MCF 10A (cell line): ENCODE results near the gene RNASEH1. TPM values are rescaled to one million over a fixed set of nuclear protein-coding genes. Genes with fewer than 3 reads are reported as not detected.
"Not testable (repeated sequence)": the region's sequence is repeated elsewhere in the genome, so short reads cannot be mapped to it uniquely, and the experiment has no call there.

ENCODE experiments used
- BruUV-seq: library from RNA; stranded (reverse); fragments of 400-500 nt; replicated peaks from 2 replicates; lab custom pipeline; 2021; lab: Mats Ljungman, UMichigan
- CTCF ChIA-PET: fragments of 300-600 bp; sonication (Branson Sonifier 250); formaldehyde crosslinking; extraction: SDS; loops from one replicate; lab custom pipeline; 2021; ENCODE audit warnings: antibody characterized with exemption, inconsistent platforms; lab: Yijun Ruan, JAX
- POLR2A ChIA-PET: fragments of 300-600, 350-650 bp; sonication (Branson Sonifier 250); formaldehyde crosslinking; extraction: SDS; loops from one replicate; lab custom pipeline; 2020; ENCODE audit warnings: antibody characterized with exemption, inconsistent platforms; lab: Yijun Ruan, JAX
- DNase-seq: peaks from one replicate; pipeline ENCODE4 v3.0.0-alpha.2; 2018; ENCODE audit not compliant: unreplicated experiment
- H3K27ac Mint-ChIP-seq: one replicate; pipeline ENCODE4 v1.8.0; 2022; ENCODE audit warnings: mild to moderate bottlenecking, low read depth, mixed read lengths; ENCODE audit not compliant: unreplicated experiment
- H3K27me3 Mint-ChIP-seq: one replicate; pipeline ENCODE4 v1.8.0; 2022; ENCODE audit warnings: mixed read lengths; ENCODE audit not compliant: insufficient read depth, unreplicated experiment
- H3K36me3 Mint-ChIP-seq: one replicate; pipeline ENCODE4 v1.8.0; 2022; ENCODE audit warnings: mild to moderate bottlenecking, moderate library complexity, mixed read lengths; ENCODE audit not compliant: insufficient read depth, unreplicated experiment
- H3K4me1 Mint-ChIP-seq: one replicate; pipeline ENCODE4 v1.8.0; 2022; ENCODE audit warnings: mixed read lengths; ENCODE audit not compliant: insufficient read depth, unreplicated experiment
- H3K4me3 Mint-ChIP-seq: one replicate; pipeline ENCODE4 v1.8.0; 2022; ENCODE audit warnings: mild to moderate bottlenecking, moderate library complexity, mixed read lengths; ENCODE audit not compliant: unreplicated experiment
- H3K9me3 Mint-ChIP-seq: one replicate; pipeline ENCODE4 v1.8.0; 2022; ENCODE audit warnings: mixed read lengths; ENCODE audit not compliant: unreplicated experiment
- intact Hi-C: fragments of 100-400 bp; cut with micrococcal nuclease; formaldehyde crosslinking; loops from 2 replicates; pipeline ENCODE4 v1.14.1; 2022
- total RNA-seq: library from RNA; stranded (reverse); gene quantifications from 2 replicates; pipeline ENCODE4 v1.2.3, GENCODE V29; 2022
- TF ChIP-seq, protein P1 (sequence below): fragments of 200-600 bp; IDR thresholded peaks from one replicate; pipeline ENCODE4 v1.8.0; 2022; ENCODE audit warnings: antibody characterized with exemption, mild to moderate bottlenecking; ENCODE audit not compliant: unreplicated experiment

RNASEH1 gene
- total RNA-seq, 1 experiment from 2014 or later: 48.3 TPM

DNA sequence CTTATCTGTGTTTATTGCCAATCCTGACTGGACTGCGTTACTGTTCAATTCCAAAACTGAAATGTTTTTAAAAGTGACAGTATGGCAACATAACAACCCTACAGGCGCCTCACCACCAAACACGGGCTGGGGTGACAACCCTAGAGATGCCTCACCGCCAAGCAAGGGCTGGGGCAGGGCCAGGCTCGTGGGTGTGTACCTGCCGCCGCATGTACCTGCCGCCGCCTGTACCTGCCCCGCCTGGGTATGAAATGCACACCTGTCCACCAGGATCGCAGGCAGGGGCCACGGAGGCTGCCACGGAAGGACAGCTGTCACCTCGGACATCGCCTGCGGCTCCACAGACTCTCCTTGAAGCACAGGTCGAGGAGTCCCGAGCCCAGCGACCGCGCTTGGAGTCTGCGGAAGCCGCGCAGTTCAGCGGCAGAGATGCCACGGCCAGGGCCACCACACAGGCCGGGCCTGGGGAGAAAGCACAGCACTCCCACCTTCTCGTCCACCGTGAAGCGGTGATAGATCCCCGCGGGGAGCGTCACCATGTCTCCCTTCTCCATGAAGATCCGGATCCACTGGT, 57.7 kb downstream of the RNASEH1 start:
- Mint-ChIP-seq H3K4me3 (no peak overlapping the region), H3K36me3 (peaks cover 87% of the 10 kb centered on the region), H3K4me1 (no peaks in the 10 kb centered on the region), H3K9me3 (no peaks in the 10 kb centered on the region), H3K27ac (no peak overlapping the region), H3K27me3 (no peaks in the 10 kb centered on the region)
- DNase-seq: no peak
- ChIA-PET POLR2A (no interaction called here), CTCF (no interaction called here)
- intact Hi-C loops: no loop called here
- BruUV-seq: no TSS peak
- TF ChIP-seq, protein P1, sequence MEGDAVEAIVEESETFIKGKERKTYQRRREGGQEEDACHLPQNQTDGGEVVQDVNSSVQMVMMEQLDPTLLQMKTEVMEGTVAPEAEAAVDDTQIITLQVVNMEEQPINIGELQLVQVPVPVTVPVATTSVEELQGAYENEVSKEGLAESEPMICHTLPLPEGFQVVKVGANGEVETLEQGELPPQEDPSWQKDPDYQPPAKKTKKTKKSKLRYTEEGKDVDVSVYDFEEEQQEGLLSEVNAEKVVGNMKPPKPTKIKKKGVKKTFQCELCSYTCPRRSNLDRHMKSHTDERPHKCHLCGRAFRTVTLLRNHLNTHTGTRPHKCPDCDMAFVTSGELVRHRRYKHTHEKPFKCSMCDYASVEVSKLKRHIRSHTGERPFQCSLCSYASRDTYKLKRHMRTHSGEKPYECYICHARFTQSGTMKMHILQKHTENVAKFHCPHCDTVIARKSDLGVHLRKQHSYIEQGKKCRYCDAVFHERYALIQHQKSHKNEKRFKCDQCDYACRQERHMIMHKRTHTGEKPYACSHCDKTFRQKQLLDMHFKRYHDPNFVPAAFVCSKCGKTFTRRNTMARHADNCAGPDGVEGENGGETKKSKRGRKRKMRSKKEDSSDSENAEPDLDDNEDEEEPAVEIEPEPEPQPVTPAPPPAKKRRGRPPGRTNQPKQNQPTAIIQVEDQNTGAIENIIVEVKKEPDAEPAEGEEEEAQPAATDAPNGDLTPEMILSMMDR: no peak

GRCh38 chr2:3498783-3499394, 59.2 kb downstream of the RNASEH1 start:
- TF ChIP-seq, protein P1: no peak
- Mint-ChIP-seq H3K9me3 (no peaks in the 10 kb centered on the region), H3K36me3 (peaks cover 81% of the 10 kb centered on the region), H3K4me3 (no peak overlapping the region), H3K4me1 (no peaks in the 10 kb centered on the region), H3K27me3 (no peaks in the 10 kb centered on the region), H3K27ac (no peak overlapping the region)
- CTCF ChIA-PET: no interaction called here
- intact Hi-C loops: no loop called here
- DNase-seq: no peak
- POLR2A ChIA-PET: interaction anchor here (1.2 kb wide), 1 partner anchor 20 kb away, joined by 5 read pairs; the partner anchor contains the start of gene ADI1
- no TSS peak for BruUV-seq

DNA sequence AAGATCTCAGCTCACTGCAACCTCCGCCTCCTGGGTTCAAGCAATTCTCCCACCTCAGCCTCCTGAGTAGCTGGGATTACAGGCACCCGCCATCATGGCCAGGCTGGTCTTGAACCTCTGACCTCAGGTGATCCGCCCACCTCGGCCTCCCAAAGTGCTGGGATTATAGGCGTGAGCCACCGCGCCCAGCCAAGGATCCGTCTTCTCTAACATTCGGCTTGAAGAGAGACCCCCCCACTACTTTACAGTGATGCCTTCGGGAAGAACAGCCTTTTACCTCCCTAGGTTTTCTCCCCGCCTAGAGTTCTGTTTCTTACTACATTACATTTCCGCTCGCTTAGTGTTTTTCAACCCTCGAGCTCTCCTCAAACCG, 61.4 kb downstream of the RNASEH1 start:
- peaks cover 65% of the 10 kb centered on the region for H3K36me3 Mint-ChIP-seq
- BruUV-seq, H3K4me3 Mint-ChIP-seq, H3K4me1 Mint-ChIP-seq, CTCF ChIA-PET, H3K9me3 Mint-ChIP-seq, intact Hi-C loops, H3K27me3 Mint-ChIP-seq, H3K27ac Mint-ChIP-seq, DNase-seq: not testable (repeated sequence)
- POLR2A ChIA-PET: interaction anchor here (1.6 kb wide), 1 partner anchor 60 kb away, joined by 4 read pairs; no protein-coding TSS in a partner anchor

Other genes with a start within 250 kb of the RNASEH1 start
- 42.9 and 49.0 TPM in 2 replicates for gene EIPR1, start 180.5 kb downstream of the RNASEH1 start, total RNA-seq
- gene TRAPPC12, start 178.6 kb downstream of the RNASEH1 start, total RNA-seq: 84.4 and 102 TPM in 2 replicates
- gene ADI1, start 38.8 kb downstream of the RNASEH1 start, total RNA-seq: 50.1 and 61.9 TPM in 2 replicates
- gene RPS7, start 16.9 kb upstream of the RNASEH1 start, total RNA-seq: 1,765 and 1,834 TPM in 2 replicates
- gene COLEC11, start 36.8 kb upstream of the RNASEH1 start, total RNA-seq: not detected in 2 replicates
- gene ALLC, start 99.9 kb upstream of the RNASEH1 start, total RNA-seq: not detected in 2 replicates
- not detected in 2 replicates for gene DCDC2C, start 145.2 kb upstream of the RNASEH1 start, total RNA-seq